SU-DHL-6 (cell line): Measurements from ENCODE around the gene NUP210.

Source experiments
- H2AFZ ChIP-seq: fragments of 200-600 bp; sonication (generic); 2 replicates; pipeline ENCODE4 v1.6.1; 2014; ENCODE audit warnings: low read depth, mild to moderate bottlenecking, moderate library complexity, mixed read lengths, antibody characterized with exemption, low read length; ENCODE audit not compliant: severe bottlenecking
- H3F3A ChIP-seq: fragments of 200-600 bp; shearing (Covaris generic); 2 replicates; pipeline ENCODE4 v1.6.0; 2016; ENCODE audit warnings: antibody characterized with exemption, mild to moderate bottlenecking; ENCODE audit not compliant: insufficient read depth
- H3K27ac ChIP-seq: fragments of 200-600 bp; sonication (generic); 2 replicates; pipeline ENCODE4 v1.5.1; 2016; ENCODE audit warnings: low read depth, mild to moderate bottlenecking, low read length, moderate library complexity, mixed read lengths
- H3K27me3 ChIP-seq: fragments of 200-600 bp; sonication (generic), shearing (Covaris generic); 2 replicates; pipeline ENCODE4 v1.6.0; 2014; ENCODE audit warnings: mild to moderate bottlenecking, low read length
- H3K36me3 ChIP-seq: fragments of 200-600 bp; sonication (generic); 2 replicates; pipeline ENCODE4 v1.6.1; 2014; ENCODE audit warnings: mild to moderate bottlenecking, low read length, mixed read lengths
- H3K4me2 ChIP-seq: fragments of 300-600, 200-600 bp; shearing (Covaris generic), sonication (generic); 2 replicates; pipeline ENCODE4 v1.6.0; 2014; ENCODE audit warnings: low read length, low read depth, mild to moderate bottlenecking; ENCODE audit not compliant: poor library complexity, severe bottlenecking
- H3K4me3 ChIP-seq: fragments of 200-600 bp; sonication (generic); 2 replicates; pipeline ENCODE4 v1.5.1; 2014; ENCODE audit warnings: antibody characterized with exemption, low read length, mild to moderate bottlenecking, mixed read lengths; ENCODE audit not compliant: insufficient read depth, poor library complexity, severe bottlenecking
- H3K79me2 ChIP-seq: fragments of 200-600 bp; sonication (generic); 2 replicates; pipeline ENCODE4 v1.6.1; 2014; ENCODE audit warnings: mild to moderate bottlenecking, low read length, moderate library complexity; ENCODE audit not compliant: insufficient read depth
- H3K9ac ChIP-seq: fragments of 200-600 bp; sonication (generic); 2 replicates; pipeline ENCODE4 v1.7.0; 2014; ENCODE audit warnings: mild to moderate bottlenecking, low read length
- H3K9me2 ChIP-seq: fragments of 200-600 bp; sonication (generic); replicated peaks from 2 replicates; pipeline ENCODE4 v1.6.1; 2014; ENCODE audit warnings: low read length; ENCODE audit not compliant: insufficient read depth
- H3K9me3 ChIP-seq: fragments of 200-600 bp; sonication (generic); 2 replicates; pipeline ENCODE4 v1.6.1; 2014; ENCODE audit warnings: low read length, mixed read lengths; ENCODE audit not compliant: insufficient read depth
- H4K20me1 ChIP-seq: fragments of 200-600 bp; sonication (generic); 2 replicates; pipeline ENCODE4 v1.6.1; 2014; ENCODE audit warnings: low read depth, mild to moderate bottlenecking, antibody characterized with exemption, low read length, moderate library complexity, mixed read lengths
- EZH2phosphoT487 ChIP-seq: fragments of 200-600 bp; sonication (generic), shearing (Covaris generic); conservative IDR thresholded peaks from 2 replicates; pipeline ENCODE4 v1.6.1; 2018; ENCODE audit warnings: mild to moderate bottlenecking, antibody characterized with exemption, low read length, moderate library complexity, mixed read lengths
- TF ChIP-seq, protein P1 (sequence below): fragments of 200-600 bp; sonication (generic); IDR thresholded peaks from one replicate; pipeline ENCODE4 v1.5.1; 2017; ENCODE audit warnings: antibody characterized with exemption, mild to moderate bottlenecking, low read length, moderate library complexity; ENCODE audit not compliant: insufficient read depth, poor library complexity, severe bottlenecking

NUP210 gene

DNA sequence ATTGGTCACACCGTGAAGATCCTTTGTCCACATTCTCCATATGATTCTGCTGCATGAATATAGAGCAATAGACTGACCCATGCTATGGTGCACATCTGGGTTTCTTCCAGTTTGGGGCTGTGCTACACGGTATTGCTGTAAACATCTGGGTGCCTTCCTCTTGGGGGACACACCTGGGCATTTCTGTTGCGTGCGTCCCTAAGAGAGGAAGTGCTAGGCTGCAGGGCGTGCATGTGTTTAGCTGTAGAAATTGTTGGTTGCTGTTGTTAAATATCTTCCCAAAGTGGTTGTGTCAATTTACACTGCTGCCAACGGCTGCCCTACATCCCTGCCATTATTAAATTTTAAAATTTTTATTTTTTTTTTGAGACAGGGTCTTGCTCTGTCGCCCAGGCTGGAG lies 52.4 kb downstream of the NUP210 start:
- Histone ChIP-seq H3K27me3 (no peaks in the 10 kb centered on the region), H3K4me2 (no peak overlapping the region), H3K9me2 (no peaks in the 10 kb centered on the region), H3K27ac (no peak overlapping the region), H4K20me1 (no peaks in the 10 kb centered on the region), H3F3A (no peaks in the 10 kb centered on the region), H2AFZ (no peak overlapping the region), H3K4me3 (no peak overlapping the region), H3K79me2 (no peaks in the 10 kb centered on the region), H3K9me3 (no peaks in the 10 kb centered on the region), H3K9ac (no peak overlapping the region), H3K36me3 (peaks cover 7% of the 10 kb centered on the region; the same call in 1 of the 2 replicates)
- no peak for TF ChIP-seq EZH2phosphoT487
- TF ChIP-seq, protein P1, sequence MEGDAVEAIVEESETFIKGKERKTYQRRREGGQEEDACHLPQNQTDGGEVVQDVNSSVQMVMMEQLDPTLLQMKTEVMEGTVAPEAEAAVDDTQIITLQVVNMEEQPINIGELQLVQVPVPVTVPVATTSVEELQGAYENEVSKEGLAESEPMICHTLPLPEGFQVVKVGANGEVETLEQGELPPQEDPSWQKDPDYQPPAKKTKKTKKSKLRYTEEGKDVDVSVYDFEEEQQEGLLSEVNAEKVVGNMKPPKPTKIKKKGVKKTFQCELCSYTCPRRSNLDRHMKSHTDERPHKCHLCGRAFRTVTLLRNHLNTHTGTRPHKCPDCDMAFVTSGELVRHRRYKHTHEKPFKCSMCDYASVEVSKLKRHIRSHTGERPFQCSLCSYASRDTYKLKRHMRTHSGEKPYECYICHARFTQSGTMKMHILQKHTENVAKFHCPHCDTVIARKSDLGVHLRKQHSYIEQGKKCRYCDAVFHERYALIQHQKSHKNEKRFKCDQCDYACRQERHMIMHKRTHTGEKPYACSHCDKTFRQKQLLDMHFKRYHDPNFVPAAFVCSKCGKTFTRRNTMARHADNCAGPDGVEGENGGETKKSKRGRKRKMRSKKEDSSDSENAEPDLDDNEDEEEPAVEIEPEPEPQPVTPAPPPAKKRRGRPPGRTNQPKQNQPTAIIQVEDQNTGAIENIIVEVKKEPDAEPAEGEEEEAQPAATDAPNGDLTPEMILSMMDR = no peak

DNA sequence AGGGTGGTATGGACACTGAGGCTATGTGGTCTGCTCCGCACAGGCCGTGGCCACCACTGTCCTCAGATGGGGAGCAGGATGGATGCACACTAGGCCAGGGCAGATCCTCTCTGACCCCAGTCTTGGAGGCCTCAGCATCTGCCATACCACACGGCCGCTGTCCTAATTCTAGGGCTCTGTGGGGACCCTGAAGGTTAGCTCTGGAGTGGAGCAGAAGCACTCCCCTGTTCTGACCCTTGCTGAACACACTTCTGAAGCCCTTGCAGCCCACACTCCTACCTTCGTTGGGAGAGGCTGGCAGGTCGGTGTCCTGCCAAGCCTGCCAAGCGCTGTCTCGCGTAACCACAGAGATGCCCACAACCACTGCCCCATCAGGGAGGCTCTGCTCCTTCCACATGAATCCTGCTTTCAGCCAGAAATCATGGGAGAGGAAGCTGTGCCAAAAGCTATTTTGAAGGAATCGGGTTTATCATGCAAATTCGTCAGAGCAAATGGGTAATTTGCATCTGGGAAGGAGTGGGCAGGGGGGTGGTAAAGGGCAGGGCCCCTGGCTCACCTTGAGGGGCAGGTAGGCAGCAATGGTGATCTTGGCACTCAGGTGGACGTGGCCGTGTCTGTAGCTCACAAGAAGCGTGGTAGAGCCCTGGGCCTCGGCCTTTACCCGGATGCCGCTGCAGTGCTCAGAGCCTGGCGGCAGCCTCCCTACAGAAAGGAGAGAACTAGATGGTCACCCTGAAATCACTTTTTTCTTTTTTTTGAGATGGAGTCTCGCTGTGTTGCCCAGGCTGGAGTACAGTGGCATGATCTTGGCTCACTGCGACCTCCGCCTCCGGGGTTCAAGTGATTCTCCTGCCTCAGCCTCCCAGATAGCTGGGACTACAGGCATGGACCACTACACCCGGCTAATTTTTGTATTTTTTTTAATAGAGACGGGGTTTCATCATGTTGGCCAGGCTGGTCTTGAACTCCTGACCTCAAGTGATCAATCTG lies 54.4 kb downstream of the NUP210 start:
- Histone ChIP-seq H3K36me3 (0 out of 2 replicates have a peak, but pooled peaks cover 7% of the 10 kb centered on the region), H3K9ac (no peak overlapping the region), H3K79me2 (no peaks in the 10 kb centered on the region), H4K20me1 (no peaks in the 10 kb centered on the region), H3K9me2 (no peaks in the 10 kb centered on the region), H3K4me3 (no peak overlapping the region), H3K27me3 (no peaks in the 10 kb centered on the region), H3K27ac (no peak overlapping the region), H3K4me2 (no peak overlapping the region), H2AFZ (no peak overlapping the region), H3K9me3 (no peaks in the 10 kb centered on the region), H3F3A (no peaks in the 10 kb centered on the region)
- TF ChIP-seq, protein P1 = no peak
- no peak for TF ChIP-seq EZH2phosphoT487

DNA sequence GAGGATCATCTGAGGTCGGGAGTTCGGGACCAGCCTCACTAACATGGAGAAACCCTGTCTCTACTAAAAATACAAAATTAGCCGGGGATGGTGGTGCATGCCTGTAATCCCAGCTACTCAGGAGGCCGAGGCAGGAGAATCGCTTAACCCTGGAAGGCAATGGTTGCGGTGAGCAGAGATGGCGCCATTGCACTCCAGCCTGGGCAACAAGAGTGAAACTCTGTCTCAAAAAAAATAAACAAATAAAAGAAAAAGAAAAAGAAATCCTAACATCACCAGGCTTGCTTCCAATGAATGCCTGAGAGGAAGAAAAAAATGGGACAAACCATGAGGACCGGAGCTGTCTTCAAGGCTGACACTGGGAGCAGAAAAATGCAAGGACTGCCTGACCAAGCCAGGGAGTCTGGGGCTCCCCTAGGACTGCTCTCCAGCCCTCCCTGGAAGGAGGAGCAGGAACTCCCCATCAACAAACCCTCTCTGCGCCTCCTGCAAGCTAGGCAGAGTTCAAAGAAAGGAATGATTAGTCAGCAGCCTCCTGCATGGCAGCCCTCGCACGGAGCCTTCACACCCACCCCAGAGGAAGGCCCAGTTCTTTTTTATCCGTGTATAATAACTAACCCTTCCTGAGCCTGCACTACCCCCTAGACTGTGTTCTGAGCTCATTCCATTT lies 55.4 kb downstream of the NUP210 start:
- H3K27me3 ChIP-seq = no peaks in the 10 kb centered on the region
- no peaks in the 10 kb centered on the region for H3K79me2 ChIP-seq
- H3K9me3 ChIP-seq = no peaks in the 10 kb centered on the region
- no peak overlapping the region for H2AFZ ChIP-seq
- no peaks in the 10 kb centered on the region for H3F3A ChIP-seq
- H3K27ac ChIP-seq = no peak overlapping the region
- no peaks in the 10 kb centered on the region for H4K20me1 ChIP-seq
- H3K4me2 ChIP-seq = no peak overlapping the region
- H3K4me3 ChIP-seq = no peak overlapping the region
- H3K9me2 ChIP-seq = no peaks in the 10 kb centered on the region
- no peak overlapping the region for H3K9ac ChIP-seq
- H3K36me3 ChIP-seq = 0 out of 2 replicates have a peak, but pooled peaks cover 8% of the 10 kb centered on the region
- TF ChIP-seq, protein P1 = no peak
- no peak for TF ChIP-seq EZH2phosphoT487
